CD4-positive, alpha-beta T cell treated with Interleukin-17A for 4 hours (primary cell): ENCODE data around the gene PICK1.

Experiments used
- DNase-seq: peaks from one replicate; pipeline ENCODE4 v3.0.0-alpha.2; 2020; ENCODE audit warnings: mixed read lengths

The PICK1 gene

GRCh38 chr22:38051261-38051660, 5.9 kb upstream of the PICK1 start:
- DNase-seq, result no peak

DNA sequence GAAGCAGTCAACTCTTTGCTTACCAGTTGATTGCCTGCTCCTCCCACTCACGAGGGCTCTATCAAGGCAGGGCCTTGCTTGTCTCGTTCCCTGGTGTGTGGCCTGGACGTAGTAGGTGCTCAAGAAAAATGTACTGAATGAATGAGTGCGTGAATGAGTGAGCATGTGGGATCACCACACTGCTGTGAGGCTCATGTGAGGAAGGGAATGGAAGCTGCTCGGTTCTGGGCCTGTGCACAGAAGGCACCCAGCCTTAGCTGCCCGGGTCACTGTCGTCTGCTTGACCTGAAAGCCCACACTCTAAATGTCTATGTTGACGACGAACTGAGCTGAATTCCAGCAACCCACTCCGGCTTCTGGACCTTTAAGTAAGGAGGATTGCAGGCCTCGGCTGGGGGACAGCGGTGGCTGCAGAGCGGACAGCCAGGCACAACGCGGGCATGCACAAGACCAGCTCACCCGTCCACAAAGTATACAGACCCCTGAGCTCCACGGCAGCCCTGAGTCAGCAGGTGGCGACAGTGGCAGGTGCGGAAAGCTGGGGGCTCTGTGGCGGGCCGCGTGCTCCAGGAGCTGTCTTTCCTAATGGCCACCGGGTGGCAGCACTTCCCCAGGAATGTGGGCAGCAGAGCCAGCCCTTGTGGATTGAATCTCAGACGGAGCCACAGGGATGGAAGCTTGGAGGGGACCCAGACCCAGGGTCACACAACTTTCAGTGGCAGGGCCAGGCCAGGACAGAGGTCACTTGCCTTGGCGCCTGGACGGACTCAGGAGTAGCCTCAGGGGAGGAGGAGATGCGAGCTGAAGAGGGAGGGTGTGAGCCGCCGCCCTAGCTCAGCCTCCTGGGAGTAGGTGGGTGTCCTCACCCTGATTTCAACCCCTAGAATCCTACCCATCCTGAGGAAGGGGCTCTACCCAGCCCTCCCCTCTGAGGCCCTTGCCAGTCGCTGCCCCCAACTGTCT, 5.0 kb upstream of the PICK1 start:
- DNase-seq, result peak; percentile 85

GRCh38 chr22:38062791-38063190, 5.6 kb downstream of the PICK1 start:
- no peak for DNase-seq

DNA sequence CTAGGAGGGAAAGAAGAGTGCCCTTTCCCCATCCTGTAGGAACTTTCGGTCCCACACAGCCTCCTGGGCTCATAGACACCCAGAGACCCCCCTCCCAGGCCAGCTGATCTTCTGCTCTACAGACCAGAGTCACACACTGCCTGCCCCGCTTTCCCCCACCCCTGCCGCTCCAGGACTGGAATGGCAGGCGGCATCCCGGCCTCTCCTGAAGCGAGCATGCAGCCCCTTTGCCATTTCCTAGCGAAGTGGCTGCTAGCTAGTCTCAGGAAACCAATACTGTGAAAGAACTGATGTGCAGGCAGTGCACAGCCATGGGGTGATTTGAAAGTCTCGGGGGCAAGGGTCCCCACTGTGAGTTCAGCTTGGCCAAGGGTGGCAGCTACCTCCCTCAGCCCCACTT, 8.3 kb downstream of the PICK1 start:
- DNase-seq, result no peak

GRCh38 chr22:38066381-38067027, 9.3 kb downstream of the PICK1 start:
- no peak for DNase-seq

DNA sequence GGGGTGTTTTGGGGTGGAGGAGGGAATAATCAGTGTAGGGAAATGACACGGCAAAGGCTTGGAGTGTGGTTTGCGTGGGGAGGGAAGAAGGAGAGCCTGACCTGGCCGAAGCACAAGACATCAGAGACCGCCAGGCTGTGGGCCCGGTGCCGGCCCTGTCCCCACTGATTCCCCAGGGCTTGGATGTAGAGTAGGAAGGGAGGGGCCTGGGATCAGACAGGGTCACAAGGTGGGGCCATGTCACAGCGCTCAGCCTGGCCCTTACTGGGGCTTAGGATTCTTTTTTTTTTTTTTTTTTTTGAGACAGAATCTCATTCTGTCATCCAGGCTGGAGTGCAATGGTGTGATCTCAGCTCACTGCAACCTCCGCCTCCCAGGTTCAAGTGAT, 9.8 kb downstream of the PICK1 start:
- DNase-seq, result no peak

DNA sequence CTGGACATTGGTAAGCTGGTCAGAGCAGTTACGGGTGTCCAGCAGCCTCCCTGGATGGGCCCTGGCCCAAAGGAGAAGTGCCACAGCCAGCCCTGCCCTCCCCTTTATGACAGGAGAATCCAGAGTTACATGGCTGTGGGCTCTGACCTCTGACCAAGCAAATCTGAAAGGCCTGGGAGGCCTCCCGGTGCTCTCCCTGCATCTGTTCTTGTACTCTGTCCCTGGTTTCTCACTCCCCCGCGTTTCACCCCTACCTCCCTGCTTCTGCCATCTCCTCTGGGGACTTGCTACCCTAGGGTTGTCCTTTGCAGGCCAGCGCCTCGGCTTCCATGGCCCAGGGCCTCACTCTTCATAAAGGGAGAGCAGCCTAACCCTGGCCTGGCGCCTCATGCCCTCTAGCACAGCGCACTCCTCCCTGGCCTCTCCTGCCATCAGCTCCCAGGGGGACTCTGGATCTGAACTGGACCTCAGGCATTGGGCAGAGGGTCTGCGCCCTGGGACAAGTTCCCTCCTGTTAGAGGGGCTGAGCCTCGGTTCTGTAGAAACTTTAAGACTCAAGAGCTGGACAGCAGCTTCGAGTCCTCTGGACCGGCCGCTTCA, 10.7 kb downstream of the PICK1 start:
- no peak for DNase-seq

GRCh38 chr22:38068641-38069371, 11.6 kb downstream of the PICK1 start:
- no peak for DNase-seq

DNA sequence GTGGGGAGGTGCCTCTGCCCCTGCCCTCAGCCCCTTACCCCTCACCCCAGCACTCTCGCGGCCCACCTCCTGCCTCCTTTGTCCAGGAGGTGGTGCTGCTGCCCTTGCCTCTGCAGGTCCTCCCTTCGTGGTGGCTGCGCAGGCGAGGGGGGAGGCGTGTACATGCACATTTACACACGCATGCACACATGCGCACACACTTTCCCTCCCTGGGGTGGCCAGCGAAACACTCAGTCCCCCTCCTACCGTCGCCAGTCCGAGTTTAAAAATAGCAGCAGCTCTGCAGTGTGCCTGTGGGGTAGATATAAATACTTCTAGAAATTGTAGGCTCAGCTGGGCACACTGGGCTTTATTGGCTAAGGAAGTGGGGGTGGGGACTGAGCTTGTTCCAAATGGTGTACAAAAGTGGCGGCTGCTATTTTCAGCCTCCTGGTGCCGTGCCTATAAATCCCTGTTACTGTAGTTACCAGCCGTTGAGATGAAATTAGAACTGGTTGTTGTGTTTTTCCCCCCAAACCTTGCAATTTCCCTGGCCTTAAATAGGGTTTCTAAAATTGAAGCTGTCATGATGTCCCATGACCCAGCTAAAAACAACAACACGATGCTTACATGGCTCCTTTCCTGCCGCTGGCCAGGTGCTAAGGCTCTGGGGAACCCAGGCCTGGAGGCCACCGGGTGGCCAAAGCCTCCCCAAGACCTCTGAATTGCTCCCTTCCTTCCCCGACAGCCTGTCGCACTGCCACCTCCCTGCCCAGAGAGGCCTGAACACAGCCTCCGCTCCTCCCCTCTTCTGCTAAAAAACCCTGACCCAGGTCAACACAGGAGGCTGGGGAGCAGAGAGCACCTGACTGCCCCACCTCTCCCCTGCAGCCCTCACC, 12.4 kb downstream of the PICK1 start:
- no peak for DNase-seq

- no peak for DNase-seq
Measured at GRCh38 chr22:38070250-38070921, 13.2 kb downstream of the PICK1 start.

DNA sequence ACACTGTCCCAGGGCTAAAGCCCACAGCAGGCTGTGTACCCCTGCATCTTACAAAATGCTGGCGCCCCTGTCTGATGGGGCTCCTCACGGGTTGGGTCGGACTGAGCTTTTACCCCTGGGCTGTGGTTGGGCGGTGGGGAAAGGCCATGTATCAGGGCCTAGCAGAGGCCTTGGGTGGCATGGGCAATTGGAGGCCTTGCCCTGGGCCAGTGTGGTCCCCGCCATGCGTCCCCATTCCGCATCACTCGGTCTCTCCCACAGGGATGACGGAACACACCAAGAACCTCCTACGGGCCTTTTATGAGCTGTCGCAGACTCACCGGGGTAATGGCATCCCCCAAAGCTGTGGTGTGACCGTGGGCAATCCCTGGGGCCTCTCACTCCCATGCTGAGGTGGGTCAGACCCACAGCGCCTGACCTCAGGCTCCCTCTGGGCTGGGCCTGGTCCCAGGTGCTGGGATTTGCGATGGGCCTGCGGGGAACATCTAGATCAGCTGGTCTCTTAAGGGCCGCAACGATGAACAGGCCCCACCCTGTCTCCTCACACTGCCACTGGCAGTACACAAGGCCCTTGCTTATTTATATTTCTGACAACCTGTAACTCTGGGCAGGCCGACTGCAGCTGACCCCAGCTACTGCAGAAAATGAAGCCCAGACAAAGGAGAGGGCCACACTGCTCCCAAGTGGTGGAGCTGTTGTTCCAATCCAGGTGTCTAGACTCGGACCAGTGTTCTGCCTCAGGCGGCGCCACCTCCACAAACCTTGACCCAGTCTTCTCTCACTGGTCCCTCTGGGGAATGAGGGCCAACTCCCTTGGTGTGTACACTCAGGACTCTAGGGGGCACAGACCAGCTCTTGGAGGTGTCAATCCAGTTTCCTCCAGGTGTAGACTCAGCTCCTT, 14.5 kb downstream of the PICK1 start:
- DNase-seq, result no peak

GRCh38 chr22:38072322-38073149, 15.3 kb downstream of the PICK1 start:
- DNase-seq, result no peak

GRCh38 chr22:38073150-38074130, 16.2 kb downstream of the PICK1 start:
- DNase-seq, result no peak

GRCh38 chr22:38074181-38075104, 17.2 kb downstream of the PICK1 start:
- DNase-seq, result no peak

DNA sequence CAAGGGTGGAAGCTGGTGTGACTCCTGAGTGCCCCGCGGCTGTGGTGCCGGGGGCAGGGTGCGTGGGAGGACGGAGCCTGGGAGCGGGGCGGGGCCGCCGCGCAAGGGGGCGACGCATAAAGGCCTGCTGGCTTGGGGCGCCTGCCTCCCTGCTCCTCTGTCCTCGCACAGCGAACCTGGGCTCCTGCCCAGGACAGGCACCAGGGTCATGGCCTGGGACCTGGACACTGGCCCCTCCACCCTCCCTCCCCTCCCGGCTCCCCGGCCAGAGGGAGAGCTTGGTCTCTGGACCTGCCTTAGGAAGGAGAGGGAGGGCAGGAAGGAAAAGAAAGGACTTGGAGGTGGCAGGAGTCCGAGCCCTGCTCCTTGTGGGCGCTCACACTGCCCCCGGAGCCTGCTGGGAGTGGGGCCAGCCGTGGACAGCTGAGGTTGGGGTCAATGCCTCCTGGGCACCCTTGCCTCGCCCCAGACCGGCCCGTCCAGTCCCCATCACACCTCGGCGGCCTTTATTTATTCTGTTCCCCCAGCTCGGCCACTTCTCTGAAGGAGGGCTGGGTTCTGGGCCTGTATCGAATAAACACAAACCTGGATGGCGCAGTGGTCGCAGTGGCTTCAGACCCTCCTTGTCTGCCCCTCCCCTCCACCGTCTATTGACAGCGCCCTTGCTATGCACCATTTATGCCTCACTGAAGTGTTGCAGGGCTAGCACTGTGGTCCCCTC, 18.1 kb downstream of the PICK1 start:
- DNase-seq, result no peak

- no peak for DNase-seq
Measured at GRCh38 chr22:38075961-38076360, 18.8 kb downstream of the PICK1 start.
